ENCODE data around the gene DCST2.
A peak's percentile ranks its signal among the peaks of the same experiment; 100 is the strongest.

Gene DCST2

DNA sequence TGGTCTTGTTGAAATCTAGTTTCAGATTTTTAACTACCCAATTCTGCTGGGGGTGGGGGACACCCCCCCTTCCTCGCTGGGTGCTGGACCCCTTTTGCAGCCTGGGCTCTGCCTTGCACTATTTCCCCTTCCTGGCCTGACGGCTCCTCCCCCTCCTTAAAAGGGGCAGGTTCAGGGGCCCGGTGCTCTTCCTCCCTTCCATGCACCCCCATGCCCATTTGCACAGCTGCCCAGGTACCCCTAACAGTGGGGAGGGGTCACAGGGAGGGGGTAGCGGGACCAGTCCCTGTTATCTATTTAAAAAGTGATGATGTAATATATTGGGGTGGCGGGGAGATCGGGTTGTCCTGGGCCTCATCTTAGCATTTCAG lies 15.7 kb downstream of the DCST2 start:
- Histone ChIP-seq H3K36me3 (ENCODE audit: insufficient read depth, low read length) (peaks cover 2% of the 10 kb centered on the region; the same call in 1 of the 2 replicates), H3K9me3 (ENCODE audit: control insufficient read depth, insufficient read depth, low read length) (no peaks in the 10 kb centered on the region), H3K9ac (ENCODE audit: low read depth, low read length) (peak overlapping the region; percentile 40; the same call in 1 of the 2 replicates), H3K4me1 (ENCODE audit: insufficient read depth, low read length) (peaks cover 17% of the 10 kb centered on the region; the same call in 1 of the 2 replicates)

DNA sequence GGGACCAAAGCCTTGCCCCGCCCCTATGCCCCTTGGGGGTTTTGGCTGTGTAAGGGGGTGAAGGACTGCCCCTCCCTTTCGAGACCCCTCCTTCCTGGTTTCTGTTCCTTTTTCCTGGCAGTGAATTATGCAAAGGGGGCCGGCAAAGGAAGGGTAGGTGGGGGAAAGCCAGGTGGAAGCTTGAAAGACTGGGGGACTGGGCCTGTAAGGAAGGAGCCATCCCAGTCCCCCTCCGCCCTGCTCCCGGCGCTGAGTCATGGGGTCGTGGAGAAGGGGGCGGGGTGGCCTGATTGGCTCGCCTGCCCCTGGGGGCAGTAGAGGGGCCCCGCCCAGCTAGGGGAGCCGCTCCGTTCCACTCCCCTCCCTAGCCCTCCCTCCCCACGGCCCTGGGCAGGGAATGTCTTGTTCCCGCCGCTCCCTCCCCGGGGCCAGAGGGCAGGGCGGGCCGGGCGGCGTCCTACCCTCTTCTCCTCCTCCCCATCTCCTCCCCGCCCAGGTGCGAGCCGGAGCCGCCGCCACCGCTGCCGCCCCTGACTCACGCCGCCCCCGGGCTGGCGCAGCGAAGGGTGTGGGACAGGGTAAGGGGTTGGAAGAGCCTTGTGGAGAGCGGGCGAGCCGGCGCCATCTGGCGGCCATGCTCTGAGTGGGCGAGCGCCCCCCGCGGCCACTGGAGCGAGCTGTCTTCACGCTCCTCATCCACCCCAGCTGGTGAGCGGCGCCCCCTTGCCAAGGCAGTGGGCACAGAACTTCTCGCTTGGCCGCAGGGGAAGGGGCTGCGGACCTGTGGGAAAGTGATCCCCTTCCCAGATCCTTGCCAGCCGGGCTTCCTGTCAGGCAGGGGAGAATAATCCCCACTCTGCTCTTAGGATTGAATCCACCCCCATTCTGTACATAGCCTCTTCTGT lies 16.3 kb downstream of the DCST2 start:
- Histone ChIP-seq H3K4me1 (ENCODE audit: insufficient read depth, low read length) (peaks cover 21% of the 10 kb centered on the region; the same call in 1 of the 2 replicates), H3K36me3 (ENCODE audit: insufficient read depth, low read length) (peaks cover 2% of the 10 kb centered on the region; the same call in 1 of the 2 replicates), H3K9ac (ENCODE audit: low read depth, low read length) (peak overlapping the region; percentile 40; the same call in 1 of the 2 replicates), H3K9me3 (ENCODE audit: control insufficient read depth, insufficient read depth, low read length) (no peaks in the 10 kb centered on the region)

DNA sequence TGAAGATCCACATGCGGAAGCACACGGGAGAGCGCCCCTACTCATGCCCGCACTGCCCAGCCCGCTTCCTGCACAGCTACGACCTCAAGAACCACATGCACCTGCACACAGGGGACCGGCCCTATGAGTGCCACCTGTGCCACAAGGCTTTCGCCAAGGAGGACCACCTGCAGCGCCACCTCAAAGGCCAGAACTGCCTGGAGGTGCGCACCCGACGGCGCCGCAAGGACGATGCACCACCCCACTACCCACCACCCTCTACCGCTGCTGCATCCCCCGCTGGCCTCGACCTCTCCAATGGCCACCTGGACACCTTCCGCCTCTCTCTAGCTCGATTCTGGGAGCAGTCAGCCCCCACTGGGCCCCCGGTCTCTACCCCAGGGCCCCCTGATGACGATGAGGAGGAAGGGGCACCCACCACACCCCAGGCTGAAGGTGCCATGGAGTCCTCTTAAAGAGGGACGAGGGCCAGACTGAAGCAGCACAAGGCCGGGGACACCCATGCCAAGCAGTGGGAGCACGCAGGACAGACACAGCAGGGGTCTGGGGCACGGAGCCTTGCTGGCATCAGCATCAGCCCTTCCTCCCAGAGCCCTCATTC lies 17.2 kb downstream of the DCST2 start:
- Histone ChIP-seq H3K4me1 (ENCODE audit: insufficient read depth, low read length) (peaks cover 27% of the 10 kb centered on the region; the same call in 1 of the 2 replicates), H3K36me3 (ENCODE audit: insufficient read depth, low read length) (peaks cover 2% of the 10 kb centered on the region; the same call in 1 of the 2 replicates), H3K9ac (ENCODE audit: low read depth, low read length) (no peak overlapping the region)

DNA sequence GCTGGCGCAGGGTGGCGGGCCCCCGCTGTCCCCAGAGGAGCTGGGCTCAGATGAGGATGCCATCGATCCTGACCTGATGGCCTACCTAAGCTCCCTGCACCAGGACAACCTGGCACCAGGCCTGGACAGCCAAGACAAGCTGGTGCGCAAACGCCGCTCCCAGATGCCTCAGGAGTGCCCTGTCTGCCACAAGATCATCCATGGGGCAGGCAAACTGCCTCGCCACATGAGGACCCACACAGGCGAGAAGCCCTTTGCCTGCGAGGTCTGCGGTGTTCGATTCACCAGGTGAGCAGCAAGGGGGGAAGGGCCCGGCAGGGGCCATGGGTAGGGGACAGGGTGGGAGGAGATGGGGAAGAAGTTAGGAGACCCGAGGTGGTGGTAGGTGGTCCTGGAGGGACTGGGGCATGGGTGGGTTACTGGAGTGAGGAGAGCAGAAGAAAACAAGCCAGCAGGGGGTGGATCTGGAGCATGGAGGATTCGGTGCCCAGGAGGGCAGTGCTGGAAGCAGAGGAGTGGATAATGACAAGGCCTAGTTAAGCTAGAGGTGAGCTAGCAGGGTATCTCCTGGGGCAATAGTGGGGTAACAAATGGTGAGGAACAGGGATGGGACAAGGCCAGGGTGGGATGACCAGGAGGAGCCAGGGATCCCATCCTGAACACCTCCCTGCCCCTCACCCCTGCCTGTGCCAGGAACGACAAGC lies 17.9 kb downstream of the DCST2 start:
- Histone ChIP-seq H3K9ac (ENCODE audit: low read depth, low read length) (no peak overlapping the region), H3K9me3 (ENCODE audit: control insufficient read depth, insufficient read depth, low read length) (no peaks in the 10 kb centered on the region), H3K36me3 (ENCODE audit: insufficient read depth, low read length) (peaks cover 2% of the 10 kb centered on the region; the same call in 1 of the 2 replicates), H3K4me1 (ENCODE audit: insufficient read depth, low read length) (peaks cover 27% of the 10 kb centered on the region; the same call in 1 of the 2 replicates)

More for the DNA sequence above, 17.2 kb downstream of the DCST2 start:
- H3K9me3 ChIP-seq (ENCODE audit: control insufficient read depth, insufficient read depth, low read length) = no peaks in the 10 kb centered on the region

DNA sequence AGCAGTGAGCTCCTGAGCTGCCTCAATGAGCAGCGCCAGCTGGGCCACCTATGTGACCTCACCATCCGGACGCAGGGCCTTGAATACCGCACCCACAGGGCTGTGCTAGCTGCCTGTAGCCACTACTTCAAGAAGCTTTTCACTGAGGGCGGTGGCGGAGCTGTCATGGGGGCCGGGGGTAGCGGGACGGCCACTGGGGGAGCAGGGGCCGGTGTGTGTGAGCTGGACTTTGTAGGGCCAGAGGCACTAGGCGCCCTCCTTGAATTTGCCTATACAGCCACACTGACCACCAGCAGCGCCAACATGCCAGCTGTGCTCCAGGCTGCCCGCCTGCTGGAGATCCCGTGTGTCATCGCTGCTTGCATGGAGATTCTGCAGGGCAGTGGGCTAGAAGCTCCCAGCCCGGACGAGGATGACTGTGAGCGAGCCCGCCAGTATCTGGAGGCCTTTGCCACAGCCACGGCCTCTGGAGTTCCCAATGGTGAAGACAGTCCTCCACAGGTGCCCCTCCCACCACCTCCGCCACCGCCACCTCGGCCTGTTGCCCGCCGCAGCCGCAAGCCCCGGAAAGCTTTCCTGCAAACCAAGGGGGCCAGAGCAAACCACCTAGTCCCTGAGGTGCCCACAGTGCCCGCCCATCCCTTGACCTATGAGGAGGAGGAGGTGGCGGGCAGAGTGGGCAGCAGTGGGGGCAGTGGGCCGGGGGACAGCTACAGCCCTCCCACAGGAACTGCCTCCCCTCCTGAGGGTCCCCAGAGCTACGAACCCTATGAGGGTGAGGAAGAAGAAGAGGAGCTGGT lies 18.7 kb downstream of the DCST2 start:
- H3K4me1 ChIP-seq (ENCODE audit: insufficient read depth, low read length) = peaks cover 27% of the 10 kb centered on the region; the same call in 1 of the 2 replicates
- H3K9me3 ChIP-seq (ENCODE audit: control insufficient read depth, insufficient read depth, low read length) = no peaks in the 10 kb centered on the region
- H3K9ac ChIP-seq (ENCODE audit: low read depth, low read length) = no peak overlapping the region
- peaks cover 2% of the 10 kb centered on the region; the same call in 1 of the 2 replicates for H3K36me3 ChIP-seq (ENCODE audit: insufficient read depth, low read length)

DNA sequence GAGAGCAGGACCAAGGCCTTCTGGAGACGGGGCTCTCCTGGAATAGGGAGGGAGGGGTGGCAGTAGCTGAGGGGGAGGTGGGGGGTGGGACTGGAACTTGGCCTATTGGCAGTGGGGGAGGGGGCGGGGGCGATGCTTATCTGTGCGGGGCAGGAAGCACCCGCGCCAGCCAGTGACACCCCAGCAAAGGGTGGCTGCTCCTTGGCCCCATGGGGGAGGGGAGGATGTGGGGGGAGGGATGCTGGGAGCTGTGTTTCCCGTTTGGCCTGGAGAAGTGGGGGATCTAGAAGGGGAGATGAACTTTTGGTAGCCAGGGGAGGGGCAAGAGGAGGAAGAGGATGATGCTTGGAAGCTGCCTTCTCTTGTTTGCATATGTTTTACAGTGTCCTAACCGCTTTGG lies 19.9 kb downstream of the DCST2 start:
- Histone ChIP-seq H3K9ac (ENCODE audit: low read depth, low read length) (no peak overlapping the region), H3K9me3 (ENCODE audit: control insufficient read depth, insufficient read depth, low read length) (no peaks in the 10 kb centered on the region), H3K36me3 (ENCODE audit: insufficient read depth, low read length) (peaks cover 2% of the 10 kb centered on the region; the same call in 1 of the 2 replicates), H3K4me1 (ENCODE audit: insufficient read depth, low read length) (peaks cover 24% of the 10 kb centered on the region; the same call in 1 of the 2 replicates)

DNA sequence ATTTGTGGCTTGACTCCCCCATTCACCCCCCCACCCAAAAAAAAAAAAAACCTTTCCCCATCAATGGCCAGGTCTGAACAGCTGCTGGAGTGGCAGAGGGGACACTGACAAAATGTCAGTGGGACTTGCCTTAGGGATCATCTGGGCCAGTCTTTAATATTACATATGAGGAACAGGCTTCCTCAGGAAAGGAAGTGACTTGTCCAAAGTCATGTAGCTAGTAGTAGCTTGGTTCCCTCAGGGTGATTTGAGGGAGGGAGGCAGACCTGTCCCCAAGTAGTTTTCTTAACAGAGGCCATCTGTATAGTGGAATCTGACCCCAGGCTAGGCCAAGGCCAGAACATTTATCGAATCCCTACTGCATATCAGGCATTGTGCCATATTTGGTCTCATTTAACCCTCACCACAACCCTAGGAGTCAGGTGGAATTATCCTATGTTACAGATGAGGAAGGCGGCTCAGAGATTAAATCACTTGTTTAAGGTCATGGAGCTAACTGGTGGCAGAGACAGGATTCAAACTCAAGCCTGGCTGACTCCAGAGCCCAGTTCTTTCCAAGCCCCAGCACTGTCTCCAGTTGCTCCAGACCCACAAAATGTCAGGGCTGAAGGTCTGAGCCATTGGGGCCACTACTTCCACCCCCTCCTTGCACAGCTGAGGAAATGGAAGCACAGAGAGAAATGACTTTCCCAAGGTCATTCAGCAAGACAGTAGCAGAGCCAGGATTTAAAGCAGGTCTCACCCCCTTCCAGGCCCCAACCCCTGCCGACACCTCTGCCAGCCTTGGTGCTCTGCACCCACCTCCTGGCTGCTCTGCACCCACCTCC lies 20.6 kb downstream of the DCST2 start:
- H3K9ac ChIP-seq (ENCODE audit: low read depth, low read length) = no peak overlapping the region

DNA sequence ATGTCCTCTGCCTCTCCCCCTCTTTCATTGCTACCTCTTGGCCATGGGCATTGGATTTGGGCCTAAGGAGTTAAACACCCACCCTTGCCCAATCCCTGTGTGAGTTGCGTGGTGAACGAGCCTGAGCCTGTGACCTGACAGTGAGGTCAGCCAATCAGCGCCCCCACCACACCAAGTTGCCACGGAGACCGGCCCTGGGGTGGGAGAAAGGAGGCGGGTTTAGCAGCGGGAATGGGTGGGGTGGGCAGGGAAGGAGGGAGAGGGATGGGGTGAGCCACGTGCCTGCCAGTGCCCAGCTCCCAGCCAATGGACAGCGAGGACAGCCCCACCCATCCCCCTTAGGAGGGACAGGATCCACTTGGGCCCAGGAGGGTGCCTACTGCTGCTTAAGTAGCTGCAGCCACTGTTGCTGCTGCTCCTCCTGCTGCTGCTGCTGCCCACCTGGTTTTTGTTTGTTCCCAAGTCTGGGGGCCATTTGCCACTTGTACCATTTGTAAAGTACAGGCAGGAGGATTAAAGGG lies 21.5 kb downstream of the DCST2 start:
- no peak overlapping the region for H3K9ac ChIP-seq (ENCODE audit: low read depth, low read length)
- H3K9me3 ChIP-seq (ENCODE audit: control insufficient read depth, insufficient read depth, low read length) = no peaks in the 10 kb centered on the region
- H3K36me3 ChIP-seq (ENCODE audit: insufficient read depth, low read length) = peaks cover 2% of the 10 kb centered on the region; the same call in 1 of the 2 replicates
- H3K4me1 ChIP-seq (ENCODE audit: insufficient read depth, low read length) = peaks cover 24% of the 10 kb centered on the region; the same call in 1 of the 2 replicates

More for the DNA sequence above, 20.6 kb downstream of the DCST2 start:
- peaks cover 2% of the 10 kb centered on the region; the same call in 1 of the 2 replicates for H3K36me3 ChIP-seq (ENCODE audit: insufficient read depth, low read length)
- H3K4me1 ChIP-seq (ENCODE audit: insufficient read depth, low read length) = peaks cover 28% of the 10 kb centered on the region; the same call in 1 of the 2 replicates
- H3K9me3 ChIP-seq (ENCODE audit: control insufficient read depth, insufficient read depth, low read length) = no peaks in the 10 kb centered on the region

DNA sequence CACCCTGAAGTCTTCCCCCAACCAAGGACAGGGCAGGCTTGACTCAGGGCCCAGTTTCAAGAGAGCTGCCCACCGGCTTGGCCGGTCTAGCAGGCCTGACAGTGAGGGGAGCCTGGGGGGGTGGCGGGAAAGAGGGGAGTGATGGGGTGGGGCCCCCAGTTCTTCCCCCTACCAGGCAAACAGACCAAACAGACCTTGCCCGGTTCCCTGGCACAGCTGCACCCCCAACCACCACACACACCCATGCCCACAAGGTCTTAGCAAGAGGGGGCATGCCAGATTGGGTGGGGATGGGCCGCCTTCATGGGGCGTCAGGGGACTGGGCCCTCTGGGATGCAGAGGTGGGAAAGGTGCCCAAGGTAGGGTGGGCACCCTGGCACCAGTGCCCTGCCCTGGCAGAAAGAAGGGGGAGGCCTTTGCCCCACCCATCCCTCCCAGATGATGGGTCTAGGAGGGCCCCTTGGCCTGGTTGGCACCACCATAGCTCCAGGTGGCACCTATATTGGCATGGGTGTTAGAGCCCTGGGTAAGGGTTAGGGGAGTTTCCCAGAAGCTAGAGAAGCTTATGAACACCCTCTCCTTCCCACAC lies 22.1 kb downstream of the DCST2 start:
- Histone ChIP-seq H3K36me3 (ENCODE audit: insufficient read depth, low read length) (peaks cover 2% of the 10 kb centered on the region; the same call in 1 of the 2 replicates), H3K9ac (ENCODE audit: low read depth, low read length) (no peak overlapping the region), H3K4me1 (ENCODE audit: insufficient read depth, low read length) (peaks cover 21% of the 10 kb centered on the region; the same call in 1 of the 2 replicates), H3K9me3 (ENCODE audit: control insufficient read depth, insufficient read depth, low read length) (no peaks in the 10 kb centered on the region)

DNA sequence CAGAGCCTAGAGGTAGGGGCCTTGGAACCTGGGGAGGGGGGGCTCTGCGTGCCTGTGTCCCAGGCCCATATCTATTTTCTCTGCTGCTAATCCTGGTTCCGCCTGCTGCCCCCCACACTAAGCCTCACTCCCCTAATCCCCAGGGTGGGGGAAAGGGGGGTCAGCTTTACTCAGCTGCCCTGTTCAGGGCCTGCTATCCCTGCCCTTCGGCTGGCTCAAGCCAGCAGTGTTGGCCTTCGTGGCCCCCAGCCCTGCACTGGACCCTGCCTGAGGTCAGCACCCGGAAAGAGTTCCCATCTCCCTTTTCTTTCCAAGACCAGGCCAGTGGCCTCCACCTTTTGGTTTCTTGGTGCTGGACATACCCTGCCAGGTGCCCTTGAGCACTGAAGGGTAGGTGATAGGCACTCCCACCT lies 22.6 kb downstream of the DCST2 start:
- H3K4me1 ChIP-seq (ENCODE audit: insufficient read depth, low read length) = peaks cover 21% of the 10 kb centered on the region; the same call in 1 of the 2 replicates
- H3K36me3 ChIP-seq (ENCODE audit: insufficient read depth, low read length) = peaks cover 2% of the 10 kb centered on the region; the same call in 1 of the 2 replicates

DNA sequence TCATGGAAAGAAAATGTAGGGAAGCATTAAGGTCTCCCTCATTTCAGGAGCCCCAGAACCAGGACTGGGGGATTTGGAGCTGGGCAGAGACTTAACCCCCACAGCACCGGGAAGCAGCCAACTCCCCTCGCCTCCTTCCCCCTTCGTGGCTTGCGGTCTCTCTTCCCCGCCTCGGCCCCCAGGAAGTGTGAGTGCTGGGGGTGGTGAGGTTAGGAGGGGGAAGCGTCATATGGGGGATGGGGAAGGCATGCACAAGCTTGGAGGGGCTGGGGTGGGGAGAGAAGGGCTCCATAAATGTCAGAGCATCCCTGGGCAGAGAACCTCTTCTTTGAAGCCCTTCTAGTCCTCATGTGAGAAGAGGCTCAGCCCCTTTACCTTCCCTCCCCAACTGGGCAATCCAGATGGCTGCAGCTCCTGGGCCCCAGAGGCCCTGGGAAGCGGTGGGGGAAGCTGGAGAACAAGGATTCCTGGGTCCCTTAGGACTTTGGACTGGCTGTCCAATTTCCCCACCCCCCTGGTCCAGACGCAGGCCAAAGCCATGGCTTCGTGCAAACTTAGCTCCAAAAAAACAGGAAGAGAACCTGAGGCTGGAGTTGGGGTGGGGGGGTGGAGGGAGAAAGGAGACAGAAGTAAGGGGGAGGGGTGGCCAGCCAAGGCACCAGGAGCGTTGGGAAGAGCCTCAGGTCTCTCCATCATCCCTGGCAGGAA lies 23.2 kb downstream of the DCST2 start:
- H3K4me1 ChIP-seq (ENCODE audit: insufficient read depth, low read length) = peaks cover 21% of the 10 kb centered on the region; the same call in 1 of the 2 replicates
- no peak overlapping the region for H3K9ac ChIP-seq (ENCODE audit: low read depth, low read length)
- no peaks in the 10 kb centered on the region for H3K9me3 ChIP-seq (ENCODE audit: control insufficient read depth, insufficient read depth, low read length)
- H3K36me3 ChIP-seq (ENCODE audit: insufficient read depth, low read length) = peaks cover 2% of the 10 kb centered on the region; the same call in 1 of the 2 replicates

More for the DNA sequence above, 22.6 kb downstream of the DCST2 start:
- Histone ChIP-seq H3K9me3 (ENCODE audit: control insufficient read depth, insufficient read depth, low read length) (no peaks in the 10 kb centered on the region), H3K9ac (ENCODE audit: low read depth, low read length) (no peak overlapping the region)

DNA sequence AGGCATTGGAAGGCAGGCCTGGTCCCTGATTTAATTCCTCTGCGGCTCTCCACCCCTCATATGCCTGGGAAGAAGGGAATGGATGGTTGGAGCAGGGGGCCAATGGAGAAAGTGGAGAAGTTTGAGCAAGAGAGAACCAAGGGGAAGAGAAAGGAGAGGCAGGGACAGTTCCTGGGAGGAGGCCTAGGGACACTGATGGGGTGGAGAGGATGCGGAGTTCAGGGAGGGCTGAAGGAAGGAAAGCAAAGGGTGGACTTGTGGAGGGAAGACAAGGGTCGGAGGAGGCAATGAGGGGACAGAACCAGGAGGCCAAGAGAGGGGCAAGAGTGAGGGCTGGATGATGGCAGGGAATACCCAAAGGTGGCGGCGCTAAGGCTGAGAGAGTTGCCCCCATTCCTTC lies 23.8 kb downstream of the DCST2 start:
- peaks cover 22% of the 10 kb centered on the region; the same call in 1 of the 2 replicates for H3K4me1 ChIP-seq (ENCODE audit: insufficient read depth, low read length)
- no peaks in the 10 kb centered on the region for H3K9me3 ChIP-seq (ENCODE audit: control insufficient read depth, insufficient read depth, low read length)
- H3K9ac ChIP-seq (ENCODE audit: low read depth, low read length) = no peak overlapping the region
- H3K36me3 ChIP-seq (ENCODE audit: insufficient read depth, low read length) = no peaks in the 10 kb centered on the region

Measured in ES-I3 (cell line).